ENCODE results near the gene NUP35. TPM values are rescaled to one million over a fixed set of nuclear protein-coding genes. Genes with fewer than 3 reads are reported as not detected.

NUP35 gene
- total RNA-seq, 4 donors from 2014 or later = 15.6 to 21.8 (median 19.8) TPM

DNA sequence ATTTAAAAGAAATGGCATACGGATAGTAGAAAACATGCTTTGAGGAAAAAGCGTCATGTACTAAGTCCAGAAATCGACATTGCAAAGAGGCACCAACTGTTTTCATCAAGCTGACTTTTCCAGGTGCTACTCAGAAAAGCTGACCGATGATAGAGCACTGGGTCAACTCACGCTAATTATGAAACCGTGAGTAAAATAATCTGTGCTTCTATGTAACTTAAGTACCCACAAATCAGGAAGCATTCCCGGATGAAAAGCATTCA is 353 bp upstream of the NUP35 start:
- TF ChIP-seq POLR2A (IDR thresholded peaks at IDR 0.05) = no peak
- TF ChIP-seq, protein P1, sequence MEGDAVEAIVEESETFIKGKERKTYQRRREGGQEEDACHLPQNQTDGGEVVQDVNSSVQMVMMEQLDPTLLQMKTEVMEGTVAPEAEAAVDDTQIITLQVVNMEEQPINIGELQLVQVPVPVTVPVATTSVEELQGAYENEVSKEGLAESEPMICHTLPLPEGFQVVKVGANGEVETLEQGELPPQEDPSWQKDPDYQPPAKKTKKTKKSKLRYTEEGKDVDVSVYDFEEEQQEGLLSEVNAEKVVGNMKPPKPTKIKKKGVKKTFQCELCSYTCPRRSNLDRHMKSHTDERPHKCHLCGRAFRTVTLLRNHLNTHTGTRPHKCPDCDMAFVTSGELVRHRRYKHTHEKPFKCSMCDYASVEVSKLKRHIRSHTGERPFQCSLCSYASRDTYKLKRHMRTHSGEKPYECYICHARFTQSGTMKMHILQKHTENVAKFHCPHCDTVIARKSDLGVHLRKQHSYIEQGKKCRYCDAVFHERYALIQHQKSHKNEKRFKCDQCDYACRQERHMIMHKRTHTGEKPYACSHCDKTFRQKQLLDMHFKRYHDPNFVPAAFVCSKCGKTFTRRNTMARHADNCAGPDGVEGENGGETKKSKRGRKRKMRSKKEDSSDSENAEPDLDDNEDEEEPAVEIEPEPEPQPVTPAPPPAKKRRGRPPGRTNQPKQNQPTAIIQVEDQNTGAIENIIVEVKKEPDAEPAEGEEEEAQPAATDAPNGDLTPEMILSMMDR (IDR thresholded peaks at IDR 0.05) = no peak
- no peak for DNase-seq (ENCODE audit: low spot score in 2 of 2)
- intact Hi-C loops (cut with DNase I; ENCODE audit: low total_unique reads) = no loop called here
- WGBS, 2 donors = 0 to 1% methylated on average over 7 of the region's 7 CpGs
- peak overlapping the region; percentile 63 for H3K4me3 ChIP-seq (ENCODE audit: low read depth, poor library complexity, severe bottlenecking)

DNA sequence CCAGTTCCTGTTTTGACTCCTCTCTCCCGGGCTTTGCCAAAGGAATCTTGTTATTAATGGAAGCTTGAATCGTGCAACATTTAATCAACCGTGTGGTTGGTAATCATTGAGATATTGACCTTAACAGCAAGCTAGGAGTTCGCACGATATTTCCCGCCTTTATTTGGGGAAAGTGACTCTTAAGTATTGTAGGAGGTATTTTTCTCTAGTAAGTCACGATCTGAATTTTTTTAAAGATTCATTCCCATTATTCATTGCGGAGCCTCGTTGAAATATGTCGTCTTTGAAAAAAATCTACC is 663 bp downstream of the NUP35 start:
- H3K4me3 ChIP-seq (ENCODE audit: low read depth, poor library complexity, severe bottlenecking) = peak overlapping the region; percentile 63
- intact Hi-C loops (cut with DNase I; ENCODE audit: low total_unique reads) = no loop called here
- 0% methylated on average over 10 of the region's 10 CpGs for WGBS, 2 donors
- DNase-seq (ENCODE audit: low spot score in 2 of 2) = no peak
- TF ChIP-seq, protein P1 (IDR thresholded peaks at IDR 0.05) = no peak
- no peak for TF ChIP-seq POLR2A (IDR thresholded peaks at IDR 0.05)

DNA sequence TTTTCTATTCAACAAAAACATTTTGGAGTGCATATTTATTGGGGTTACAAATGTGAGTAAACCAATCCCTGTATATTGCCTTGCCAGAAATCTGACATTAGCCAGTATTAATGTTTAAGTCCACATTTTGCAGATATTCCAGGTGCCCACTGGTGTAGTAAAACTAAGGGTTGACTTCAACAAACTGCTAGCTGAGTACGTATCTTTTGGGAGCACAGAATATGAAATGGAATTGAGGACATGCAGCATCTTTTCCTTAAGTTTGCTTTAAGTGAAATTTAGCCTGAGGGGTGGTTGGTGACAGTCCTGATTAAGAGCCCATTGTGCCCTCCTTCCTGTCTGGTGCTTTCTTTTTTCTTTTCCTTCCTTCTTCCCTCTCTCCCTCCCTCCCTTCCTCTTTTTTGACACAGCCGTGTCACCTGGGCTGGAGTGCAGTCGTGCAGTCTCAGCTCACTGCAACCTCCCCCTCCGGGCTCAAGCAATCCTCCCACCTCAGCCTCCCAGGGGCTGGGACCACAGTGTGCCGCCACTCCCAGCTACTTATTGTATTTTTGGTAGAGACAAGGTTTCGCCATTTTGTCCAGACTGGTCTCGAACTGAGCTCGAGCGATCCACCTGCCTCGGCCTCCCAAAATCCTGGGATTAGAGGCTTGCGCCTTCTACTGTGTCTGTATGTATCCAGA is 1.6 kb downstream of the NUP35 start:
- WGBS, 2 donors = 76 to 77% methylated on average over 11 of the region's 11 CpGs
- no peak for DNase-seq (ENCODE audit: low spot score in 2 of 2)
- intact Hi-C loops (cut with DNase I; ENCODE audit: low total_unique reads) = no loop called here

GRCh38 chr2:183126635-183127034 is 2.4 kb downstream of the NUP35 start:
- no peak overlapping the region for H3K4me3 ChIP-seq (ENCODE audit: low read depth, poor library complexity, severe bottlenecking)
- intact Hi-C loops (cut with DNase I; ENCODE audit: low total_unique reads) = no loop called here
- WGBS, 2 donors = 92 to 93% methylated on average over 2 of the region's 2 CpGs
- DNase-seq (ENCODE audit: low spot score in 2 of 2) = no peak
- TF ChIP-seq POLR2A (IDR thresholded peaks at IDR 0.05) = no peak

More for the DNA sequence above, 1.6 kb downstream of the NUP35 start:
- TF ChIP-seq, protein P1 (IDR thresholded peaks at IDR 0.05) = no peak
- no peak for TF ChIP-seq POLR2A (IDR thresholded peaks at IDR 0.05)
- H3K4me3 ChIP-seq (ENCODE audit: low read depth, poor library complexity, severe bottlenecking) = no peak overlapping the region

GRCh38 chr2:183134016-183134415 is 9.8 kb downstream of the NUP35 start:
- TF ChIP-seq POLR2A (IDR thresholded peaks at IDR 0.05) = no peak
- TF ChIP-seq, protein P1 (IDR thresholded peaks at IDR 0.05) = no peak
- intact Hi-C loops (cut with DNase I; ENCODE audit: low total_unique reads) = no loop called here
- 73 to 95% methylated on average over 2 of the region's 2 CpGs for WGBS, 2 donors
- no peak overlapping the region for H3K4me3 ChIP-seq (ENCODE audit: low read depth, poor library complexity, severe bottlenecking)
- no peak for DNase-seq (ENCODE audit: low spot score in 2 of 2)

DNA sequence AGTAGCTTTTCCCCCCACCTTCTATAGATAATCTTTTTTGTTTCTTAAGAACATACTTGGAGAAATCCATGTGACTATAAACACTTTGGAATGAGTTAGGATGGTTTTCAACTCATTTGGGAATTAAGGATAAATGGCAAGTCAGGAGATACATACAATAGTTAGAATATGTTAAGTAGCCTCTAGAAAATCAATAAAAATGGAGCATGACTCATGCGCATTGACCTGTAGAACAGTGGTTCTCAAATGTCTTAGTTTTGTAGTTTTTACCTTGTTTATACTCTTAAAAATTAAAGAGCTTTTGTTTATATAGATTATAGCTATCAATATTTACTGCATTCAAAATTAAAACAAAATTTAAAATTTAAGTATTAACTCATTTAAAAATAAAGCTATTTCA is 24.7 kb downstream of the NUP35 start:
- DNase-seq (ENCODE audit: low spot score in 2 of 2) = no peak
- TF ChIP-seq, protein P1 (IDR thresholded peaks at IDR 0.05) = no peak
- no peak for TF ChIP-seq POLR2A (IDR thresholded peaks at IDR 0.05)
- intact Hi-C loops (cut with DNase I; ENCODE audit: low total_unique reads) = no loop called here
- 95 to 97% methylated on average over 1 of the region's 1 CpG for WGBS, 2 donors
- no peak overlapping the region for H3K4me3 ChIP-seq (ENCODE audit: low read depth, poor library complexity, severe bottlenecking)

All from lower leg skin (tissue), 4 donors.